ENCODE results near the gene TTF1. TPM values are rescaled to one million over a fixed set of nuclear protein-coding genes. Genes with fewer than 3 reads are reported as not detected.

Gene TTF1
- total RNA-seq, 2 experiments from 2014 or later = 29.7 to 30.5 TPM

- H3K36me3 Mint-ChIP-seq (ENCODE audit: low read depth) = no peaks in the 10 kb centered on the region
- no peaks in the 10 kb centered on the region for H3K4me1 Mint-ChIP-seq
- H3K27ac Mint-ChIP-seq = no peak overlapping the region
- POLR2A ChIA-PET = no interaction called here
- DNase-seq = no peak
- no peaks in the 10 kb centered on the region for H3K9me3 Mint-ChIP-seq
- H3K4me3 Mint-ChIP-seq = no peak overlapping the region
- CTCF ChIA-PET = no interaction called here
- H3K27me3 Mint-ChIP-seq = peaks cover 64% of the 10 kb centered on the region
These were observed 20.2 kb upstream of the TTF1 start for GRCh38 chr9:132426639-132427414.

GRCh38 chr9:132425675-132426062, 19.0 kb upstream of the TTF1 start:
- no peak overlapping the region for H3K4me3 Mint-ChIP-seq
- H3K27ac Mint-ChIP-seq = no peak overlapping the region
- peaks cover 54% of the 10 kb centered on the region for H3K27me3 Mint-ChIP-seq
- DNase-seq = no peak
- H3K9me3 Mint-ChIP-seq = no peaks in the 10 kb centered on the region
- no peaks in the 10 kb centered on the region for H3K36me3 Mint-ChIP-seq (ENCODE audit: low read depth)
- ChIA-PET CTCF (interaction anchor here (0.6 kb wide), 1 partner anchor 521 kb away, joined by 4 read pairs; no protein-coding TSS in a partner anchor), POLR2A (no interaction called here)
- H3K4me1 Mint-ChIP-seq = no peaks in the 10 kb centered on the region

- ChIA-PET CTCF (interaction anchor here (0.6 kb wide), 1 partner anchor 522 kb away, joined by 4 read pairs; no protein-coding TSS in a partner anchor), POLR2A (no interaction called here)
- Mint-ChIP-seq H3K27me3 (peaks cover 48% of the 10 kb centered on the region), H3K27ac (no peak overlapping the region), H3K4me3 (no peak overlapping the region), H3K9me3 (no peaks in the 10 kb centered on the region), H3K4me1 (no peaks in the 10 kb centered on the region), H3K36me3 (ENCODE audit: low read depth) (no peaks in the 10 kb centered on the region)
- DNase-seq = no peak
These were observed 18.4 kb upstream of the TTF1 start for GRCh38 chr9:132424857-132425674.

GRCh38 chr9:132423503-132423902, 16.9 kb upstream of the TTF1 start:
- DNase-seq = no peak
- H3K36me3 Mint-ChIP-seq (ENCODE audit: low read depth) = no peaks in the 10 kb centered on the region
- no peaks in the 10 kb centered on the region for H3K4me1 Mint-ChIP-seq
- no peaks in the 10 kb centered on the region for H3K9me3 Mint-ChIP-seq
- H3K4me3 Mint-ChIP-seq = no peak overlapping the region
- POLR2A ChIA-PET = no interaction called here
- peaks cover 54% of the 10 kb centered on the region for H3K27me3 Mint-ChIP-seq
- H3K27ac Mint-ChIP-seq = no peak overlapping the region
- CTCF ChIA-PET = no interaction called here

- Mint-ChIP-seq H3K27me3 (peaks cover 61% of the 10 kb centered on the region), H3K4me3 (no peak overlapping the region), H3K36me3 (ENCODE audit: low read depth) (no peaks in the 10 kb centered on the region), H3K9me3 (no peaks in the 10 kb centered on the region), H3K4me1 (no peaks in the 10 kb centered on the region), H3K27ac (no peak overlapping the region)
- ChIA-PET CTCF (no interaction called here), POLR2A (no interaction called here)
- no peak for DNase-seq
These were observed 15.9 kb upstream of the TTF1 start for GRCh38 chr9:132422574-132422973.

- peaks cover 53% of the 10 kb centered on the region for H3K27me3 Mint-ChIP-seq
- no peak for DNase-seq
- no peaks in the 10 kb centered on the region for H3K9me3 Mint-ChIP-seq
- no peaks in the 10 kb centered on the region for H3K4me1 Mint-ChIP-seq
- H3K27ac Mint-ChIP-seq = no peak overlapping the region
- H3K4me3 Mint-ChIP-seq = no peak overlapping the region
- H3K36me3 Mint-ChIP-seq (ENCODE audit: low read depth) = no peaks in the 10 kb centered on the region
- CTCF ChIA-PET = no interaction called here
- POLR2A ChIA-PET = no interaction called here
These were observed 12.2 kb upstream of the TTF1 start for GRCh38 chr9:132418726-132419363.

GRCh38 chr9:132415181-132415580, 8.5 kb upstream of the TTF1 start:
- no peak for DNase-seq
- Mint-ChIP-seq H3K36me3 (ENCODE audit: low read depth) (no peaks in the 10 kb centered on the region), H3K9me3 (no peaks in the 10 kb centered on the region), H3K27me3 (peaks cover 77% of the 10 kb centered on the region), H3K4me3 (no peak overlapping the region), H3K4me1 (peaks cover 16% of the 10 kb centered on the region), H3K27ac (no peak overlapping the region)
- ChIA-PET CTCF (interaction anchor here (0.6 kb wide), 1 partner anchor 11 kb away, joined by 3 read pairs; no protein-coding TSS in a partner anchor), POLR2A (no interaction called here)

- no peak overlapping the region for H3K27ac Mint-ChIP-seq
- H3K4me3 Mint-ChIP-seq = no peak overlapping the region
- no peak for DNase-seq
- no peaks in the 10 kb centered on the region for H3K36me3 Mint-ChIP-seq (ENCODE audit: low read depth)
- ChIA-PET POLR2A (no interaction called here), CTCF (interaction anchor here (0.6 kb wide), 1 partner anchor 46 kb away, joined by 3 read pairs; no protein-coding TSS in a partner anchor)
- peaks cover 77% of the 10 kb centered on the region for H3K27me3 Mint-ChIP-seq
- H3K9me3 Mint-ChIP-seq = no peaks in the 10 kb centered on the region
- peaks cover 17% of the 10 kb centered on the region for H3K4me1 Mint-ChIP-seq
These were observed 8.1 kb upstream of the TTF1 start for GRCh38 chr9:132414731-132415130.

- H3K27me3 Mint-ChIP-seq = peaks cover 76% of the 10 kb centered on the region
- H3K4me3 Mint-ChIP-seq = no peak overlapping the region
- H3K27ac Mint-ChIP-seq = no peak overlapping the region
- DNase-seq = no peak
- ChIA-PET CTCF (interaction anchor here (0.6 kb wide), 1 partner anchor 1848 kb away, joined by 3 read pairs; no protein-coding TSS in a partner anchor), POLR2A (no interaction called here)
- H3K36me3 Mint-ChIP-seq (ENCODE audit: low read depth) = no peaks in the 10 kb centered on the region
- peaks cover 20% of the 10 kb centered on the region for H3K4me1 Mint-ChIP-seq
- no peaks in the 10 kb centered on the region for H3K9me3 Mint-ChIP-seq
These were observed 7.3 kb upstream of the TTF1 start for GRCh38 chr9:132413926-132414325.

GRCh38 chr9:132412089-132412488, 5.4 kb upstream of the TTF1 start:
- H3K27me3 Mint-ChIP-seq = peaks cover 64% of the 10 kb centered on the region
- ChIA-PET POLR2A (no interaction called here), CTCF (no interaction called here)
- no peak overlapping the region for H3K27ac Mint-ChIP-seq
- no peaks in the 10 kb centered on the region for H3K36me3 Mint-ChIP-seq (ENCODE audit: low read depth)
- H3K9me3 Mint-ChIP-seq = no peaks in the 10 kb centered on the region
- H3K4me3 Mint-ChIP-seq = no peak overlapping the region
- DNase-seq = peak; percentile 29
- peaks cover 24% of the 10 kb centered on the region for H3K4me1 Mint-ChIP-seq

- Mint-ChIP-seq H3K4me3 (peak overlapping the region; percentile 58), H3K4me1 (peaks cover 29% of the 10 kb centered on the region), H3K36me3 (ENCODE audit: low read depth) (no peaks in the 10 kb centered on the region), H3K27ac (no peak overlapping the region), H3K9me3 (no peaks in the 10 kb centered on the region), H3K27me3 (peaks cover 61% of the 10 kb centered on the region)
- ChIA-PET CTCF (interaction anchor here (0.5 kb wide), 1 partner anchor 50 kb away, joined by 3 read pairs; no protein-coding TSS in a partner anchor), POLR2A (no interaction called here)
- peak; percentile 78 for DNase-seq
These were observed 4.5 kb upstream of the TTF1 start for GRCh38 chr9:132411091-132411508.

GRCh38 chr9:132410642-132411041, 4.0 kb upstream of the TTF1 start:
- peak overlapping the region; percentile 58 for H3K4me3 Mint-ChIP-seq
- H3K27ac Mint-ChIP-seq = no peak overlapping the region
- ChIA-PET CTCF (interaction anchor here (0.5 to 0.8 kb wide), 2 partner anchors 49 to 264 kb away, joined by 3 read pairs; no protein-coding TSS in a partner anchor), POLR2A (no interaction called here)
- H3K9me3 Mint-ChIP-seq = no peaks in the 10 kb centered on the region
- peak; percentile 29 for DNase-seq
- H3K27me3 Mint-ChIP-seq = peaks cover 58% of the 10 kb centered on the region
- peaks cover 33% of the 10 kb centered on the region for H3K4me1 Mint-ChIP-seq
- peaks cover 2% of the 10 kb centered on the region for H3K36me3 Mint-ChIP-seq (ENCODE audit: low read depth)

Measured in activated CD4-positive, alpha-beta T cell treated with anti-CD3 and anti-CD28 coated beads, Interleukin-2, amount 10 ng/mL, durations not matched to agents 7 days and 5 days (primary cell).